HCT116 (cell line): Measurements from ENCODE around the gene ARTN. TPM values are rescaled to one million over a fixed set of nuclear protein-coding genes. Genes with fewer than 3 reads are reported as not detected.

Experiments used
- ATAC-seq: fragments of 200-7000 bp; cut with Tn5 transposase; 2 replicates; pipeline ENCODE4 v1.9.1; 2020; ENCODE audit warnings: mild to moderate bottlenecking, moderate library complexity
- BruUV-seq: library from RNA; stranded (reverse); fragments of 400-500 nt; replicated peaks from 2 replicates; lab custom pipeline; 2021; lab: Mats Ljungman, UMichigan
- CTCF ChIA-PET: fragments of 300-600 bp; sonication (Branson Sonifier 250); formaldehyde crosslinking; loops from one replicate; lab custom pipeline; 2021; ENCODE audit warnings: antibody characterized with exemption; lab: Charles Lee
- POLR2A ChIA-PET: fragments of 300-600, 350-600 bp; sonication (Branson Sonifier 250); formaldehyde crosslinking; loops from one replicate; lab custom pipeline; 2021; ENCODE audit warnings: antibody characterized with exemption; lab: Charles Lee
- RAD21 ChIA-PET, 2 experiments: fragments of 300-600 bp; sonication (Branson Sonifier 250); formaldehyde crosslinking; loops; one replicate each; lab custom pipeline; 2023; ENCODE audit warnings: low total read pairs in 2 of 2; ENCODE audit not compliant: uncharacterized antibody in 2 of 2, unreplicated experiment in 2 of 2, low non-redundant PET in 1 of 2; lab: Charles Lee
- DNase-seq: peaks from one replicate; pipeline ENCODE4 v3.0.0-alpha.2; 2010; ENCODE audit warnings: low read depth, low spot score
- H2AFZ ChIP-seq: fragments of 200-600 bp; shearing (Covaris generic), sonication (generic); 2 replicates; pipeline ENCODE4 v1.6.1; 2017; ENCODE audit warnings: low read depth, mixed run types, mixed read lengths, antibody characterized with exemption, low read length; ENCODE audit not compliant: poor library complexity, severe bottlenecking
- H3K27ac ChIP-seq: 2 replicates; pipeline ENCODE4 v1.5.1; 2012; ENCODE audit warnings: low read depth, low read length
- H3K27me3 ChIP-seq: fragments of 200-600 bp; sonication (generic); 2 replicates; pipeline ENCODE4 v1.6.1; 2016; ENCODE audit warnings: mixed run types, low read length, mixed read lengths; ENCODE audit not compliant: insufficient read depth
- H3K36me3 ChIP-seq, 2 experiments: fragments of 200-500 bp in 1 of 2; fragments of 200-600 bp in 1 of 2; sonication (Bioruptor generic) in 1 of 2; sonication (generic) in 1 of 2; 2 replicates each; pipeline versions ENCODE4 v1.5.1 to v1.6.1; 2014 to 2016; ENCODE audit warnings: low read length in 2 of 2, inconsistent platforms in 1 of 2, mixed read lengths in 1 of 2, mixed run types in 1 of 2; ENCODE audit not compliant: insufficient read depth in 2 of 2, control insufficient read depth in 1 of 2
- H3K4me1 ChIP-seq, 2 experiments: fragments of 200-600 bp in 1 of 2; sonication (generic) in 1 of 2; 2 replicates each; pipeline versions ENCODE4 v1.5.1 to v1.6.1; 2012 to 2017; ENCODE audit warnings: low read length in 2 of 2, inconsistent platforms in 1 of 2, mild to moderate bottlenecking in 1 of 2, mixed read lengths in 1 of 2, mixed run types in 1 of 2, moderate library complexity in 1 of 2; ENCODE audit not compliant: insufficient read depth in 2 of 2, control insufficient read depth in 1 of 2
- H3K4me2 ChIP-seq: fragments of 200-600 bp; sonication (generic); 2 replicates; pipeline ENCODE4 v1.6.1; 2017; ENCODE audit warnings: mixed run types, low read length, mixed read lengths
- H3K4me3 ChIP-seq, 2 experiments: fragments of 200-600 bp in 1 of 2; sonication (generic) in 1 of 2; replicated peaks in 1 of 2; 2 replicates each; pipeline ENCODE4 v1.5.1; 2011 to 2016; ENCODE audit warnings: low read length in 2 of 2, control low read depth in 1 of 2, low read depth in 1 of 2, mild to moderate bottlenecking in 1 of 2, mixed read lengths in 1 of 2, mixed run types in 1 of 2
- H3K79me2 ChIP-seq: fragments of 200-600 bp; sonication (generic); 2 replicates; pipeline ENCODE4 v1.6.1; 2017; ENCODE audit warnings: mild to moderate bottlenecking, mixed run types, low read length, moderate library complexity, mixed read lengths; ENCODE audit not compliant: insufficient read depth
- H3K9ac ChIP-seq: fragments of 200-600 bp; sonication (generic); 2 replicates; pipeline ENCODE4 v1.6.1; 2016; ENCODE audit warnings: low read length, mixed read lengths
- H3K9me2 ChIP-seq: fragments of 200-600 bp; sonication (generic), shearing (Covaris generic); 2 replicates; pipeline ENCODE4 v1.6.1; 2017; ENCODE audit warnings: mixed run types, mild to moderate bottlenecking, moderate library complexity; ENCODE audit not compliant: insufficient read depth
- H3K9me3 ChIP-seq, 2 experiments: fragments of 200-500 bp in 1 of 2; fragments of 200-600 bp in 1 of 2; sonication (Bioruptor generic) in 1 of 2; sonication (generic) in 1 of 2; 2 replicates each; pipeline ENCODE4 v1.6.1; 2014 to 2017; ENCODE audit warnings: low read length in 2 of 2, mixed read lengths in 2 of 2, inconsistent platforms in 1 of 2, low read depth in 1 of 2, mild to moderate bottlenecking in 1 of 2, mixed run types in 1 of 2, moderate library complexity in 1 of 2; ENCODE audit not compliant: control insufficient read depth in 1 of 2, insufficient read depth in 1 of 2
- H4K20me1 ChIP-seq: fragments of 200-600 bp; sonication (generic), shearing (Covaris generic); 2 replicates; pipeline ENCODE4 v1.6.1; 2017; ENCODE audit warnings: mixed run types, mild to moderate bottlenecking, moderate library complexity; ENCODE audit not compliant: insufficient read depth
- EGR1 ChIP-seq: IDR thresholded peaks from 2 replicates; pipeline ENCODE4 v1.6.1; 2012; ENCODE audit warnings: low read depth
- FOSL1 ChIP-seq: IDR thresholded peaks from 2 replicates; pipeline ENCODE4 v1.6.1; 2012; ENCODE audit warnings: low read depth
- JUND ChIP-seq: IDR thresholded peaks from 2 replicates; pipeline ENCODE4 v1.6.1; 2012
- POLR2AphosphoS5 ChIP-seq: IDR thresholded peaks from 2 replicates; pipeline ENCODE4 v1.6.1; 2011; ENCODE audit warnings: mild to moderate bottlenecking, low read depth, low read length, moderate library complexity
- SP1 ChIP-seq: IDR thresholded peaks from 2 replicates; pipeline ENCODE4 v1.6.1; 2012; ENCODE audit warnings: low read depth
- TCF7L2 ChIP-seq: IDR thresholded peaks from 2 replicates; pipeline ENCODE4 v1.7.0; 2011; ENCODE audit warnings: borderline replicate concordance, inconsistent platforms; ENCODE audit not compliant: insufficient read depth, insufficient read length; ENCODE audit errors: extremely low read depth
- intact Hi-C: fragments of 100-400 bp; cut with micrococcal nuclease; formaldehyde crosslinking; loops from 2 replicates; pipeline ENCODE4 v1.10.0; 2022
- total RNA-seq: library from RNA; stranded (reverse); gene quantifications from one replicate; pipeline ENCODE4 v1.2.1, GENCODE V29; 2021; ENCODE audit not compliant: unreplicated experiment
- TF ChIP-seq, protein P1 (sequence below): IDR thresholded peaks from 2 replicates; pipeline ENCODE4 v1.6.1; 2011; ENCODE audit warnings: mild to moderate bottlenecking, low read length, moderate library complexity; ENCODE audit not compliant: insufficient replicate concordance; ENCODE audit errors: extremely low read depth

The ARTN gene
- total RNA-seq, 1 experiment from 2014 or later = 36.4 TPM

DNA sequence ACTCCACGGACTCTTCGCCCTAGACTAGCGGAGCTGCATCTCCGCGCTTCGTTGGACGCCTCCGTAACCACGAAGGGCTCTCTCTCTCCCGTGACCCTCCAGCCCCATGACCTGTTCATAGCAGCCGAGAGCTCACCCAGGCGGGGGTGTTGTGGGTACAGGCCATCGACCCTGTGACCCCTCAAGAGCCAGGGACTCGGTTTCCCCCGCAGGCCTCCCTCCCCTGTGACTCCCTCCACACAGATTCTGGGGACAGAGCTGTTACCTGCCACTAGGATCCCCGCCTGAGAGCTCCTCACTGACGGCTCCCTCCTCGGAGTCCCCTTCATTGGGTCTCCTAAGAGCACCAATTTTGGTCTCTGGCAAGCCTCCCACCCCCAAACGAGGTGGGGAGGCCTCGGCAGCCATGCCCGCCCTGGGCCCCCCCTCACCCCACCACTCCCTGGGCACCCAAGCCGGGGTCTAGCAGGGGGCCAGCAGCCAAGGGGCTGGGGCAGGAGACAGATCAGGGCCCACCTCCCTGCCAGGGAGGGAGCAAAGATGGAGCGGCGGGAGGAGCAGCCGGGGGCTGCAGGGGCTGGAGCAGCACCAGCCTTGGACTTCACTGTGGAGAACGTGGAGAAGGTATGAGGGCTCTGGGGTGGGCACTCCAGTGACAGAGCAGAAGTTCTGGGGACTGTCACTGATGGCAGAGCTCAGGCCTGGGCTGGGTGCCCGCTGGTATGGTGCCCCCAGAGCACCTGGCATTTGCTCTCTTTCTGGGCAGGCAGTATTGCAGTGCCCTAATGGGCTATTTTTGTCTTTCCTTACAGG, 13.7 kb downstream of the ARTN start:
- ATAC-seq = no peak
- H3K4me1 ChIP-seq = peaks cover 10 to 23% of the 10 kb centered on the region in 2 experiments; a peak in 3 of 4 replicates
- TF ChIP-seq POLR2AphosphoS5 = no peak
- TF ChIP-seq, all 23 proteins: peak for 0
- Histone ChIP-seq H3K27me3 (no peaks in the 10 kb centered on the region), H4K20me1 (no peaks in the 10 kb centered on the region), H3K9me2 (no peaks in the 10 kb centered on the region), H3K4me2 (peak overlapping the region; percentile 96), H3K27ac (peak overlapping the region; percentile 88), H3K9ac (peak overlapping the region; percentile 76), H3K79me2 (peaks cover 11% of the 10 kb centered on the region), H3K4me3 (peak overlapping the region; percentile 77 to 97), H2AFZ (peak overlapping the region; percentile 56), H3K9me3 (no peaks in the 10 kb centered on the region), H3K36me3 (0 out of 4 replicates have a peak, but pooled peaks cover 0 to 3% of the 10 kb centered on the region in 2 experiments)
- RAD21 ChIA-PET = interaction anchor here in 1 of 2 experiments (2.0 kb wide), 1 partner anchor 184 kb away, joined by 10 read pairs; no protein-coding TSS in a partner anchor
- CTCF ChIA-PET = interaction anchor here (3.3 to 9.8 kb wide), 2 partner anchors 14 to 184 kb away, joined by 24 to 130 read pairs; partner anchors contain the start of gene ARTN
- intact Hi-C loops = no loop called here
- POLR2A ChIA-PET = interaction anchor here (0.7 to 1.4 kb wide), 3 partner anchors 13 to 138 kb away, joined by 3 to 9 read pairs (median 3); no protein-coding TSS in a partner anchor
- DNase-seq = no peak
- BruUV-seq = TSS peak; percentile 51

DNA sequence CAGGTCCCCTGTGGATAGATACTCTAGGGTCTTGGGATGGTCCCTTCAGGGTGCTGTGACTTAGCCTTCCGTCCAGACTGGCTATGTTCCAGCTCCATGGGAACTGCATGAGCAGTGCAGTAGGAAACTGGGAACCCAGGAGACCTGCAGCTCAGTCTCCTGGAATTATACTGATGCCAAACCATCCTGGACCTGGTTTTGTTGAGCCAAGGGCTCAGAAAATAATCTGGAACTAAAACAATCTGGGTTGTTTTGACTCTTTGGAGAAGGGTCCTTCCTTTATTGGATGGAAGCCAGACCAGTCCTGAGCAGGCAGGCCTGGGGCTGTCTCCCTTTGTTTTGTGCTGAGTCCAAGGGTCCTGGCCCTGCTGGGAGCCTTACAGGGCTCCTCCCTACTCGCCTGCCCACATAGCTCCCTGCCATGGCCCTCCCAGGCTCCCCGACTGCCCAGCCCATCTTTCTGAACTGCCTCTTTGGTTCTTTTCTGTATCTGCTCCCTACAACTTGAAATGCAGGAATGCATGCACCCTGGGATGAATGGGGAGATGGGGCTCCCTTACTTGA, 14.4 kb downstream of the ARTN start:
- no peaks in the 10 kb centered on the region for H3K27me3 ChIP-seq
- ChIA-PET CTCF (interaction anchor here (3.3 to 9.8 kb wide), 2 partner anchors 15 to 184 kb away, joined by 24 to 130 read pairs; partner anchors contain the start of gene ARTN), RAD21 (no interaction called here), POLR2A (interaction anchor here (1.3 kb wide), 1 partner anchor 17 kb away, joined by 3 read pairs; no protein-coding TSS in a partner anchor)
- intact Hi-C loops = no loop called here
- 0 out of 4 replicates have a peak, but pooled peaks cover 0 to 3% of the 10 kb centered on the region in 2 experiments for H3K36me3 ChIP-seq
- H3K9ac ChIP-seq = peak overlapping the region; percentile 76
- ATAC-seq = no peak
- H3K4me1 ChIP-seq = peaks cover 10 to 23% of the 10 kb centered on the region in 2 experiments; a peak in 3 of 4 replicates
- no peaks in the 10 kb centered on the region for H3K9me2 ChIP-seq
- no peak for DNase-seq
- TF ChIP-seq JUND (no peak), EGR1 (no peak), FOSL1 (no peak), SP1 (no peak), TCF7L2 (no peak)
- TF ChIP-seq, protein P1, sequence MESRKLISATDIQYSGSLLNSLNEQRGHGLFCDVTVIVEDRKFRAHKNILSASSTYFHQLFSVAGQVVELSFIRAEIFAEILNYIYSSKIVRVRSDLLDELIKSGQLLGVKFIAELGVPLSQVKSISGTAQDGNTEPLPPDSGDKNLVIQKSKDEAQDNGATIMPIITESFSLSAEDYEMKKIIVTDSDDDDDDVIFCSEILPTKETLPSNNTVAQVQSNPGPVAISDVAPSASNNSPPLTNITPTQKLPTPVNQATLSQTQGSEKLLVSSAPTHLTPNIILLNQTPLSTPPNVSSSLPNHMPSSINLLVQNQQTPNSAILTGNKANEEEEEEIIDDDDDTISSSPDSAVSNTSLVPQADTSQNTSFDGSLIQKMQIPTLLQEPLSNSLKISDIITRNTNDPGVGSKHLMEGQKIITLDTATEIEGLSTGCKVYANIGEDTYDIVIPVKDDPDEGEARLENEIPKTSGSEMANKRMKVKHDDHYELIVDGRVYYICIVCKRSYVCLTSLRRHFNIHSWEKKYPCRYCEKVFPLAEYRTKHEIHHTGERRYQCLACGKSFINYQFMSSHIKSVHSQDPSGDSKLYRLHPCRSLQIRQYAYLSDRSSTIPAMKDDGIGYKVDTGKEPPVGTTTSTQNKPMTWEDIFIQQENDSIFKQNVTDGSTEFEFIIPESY = no peak
- BruUV-seq = no TSS peak
- peak overlapping the region; percentile 88; the same call in 1 of the 2 replicates for H3K27ac ChIP-seq
- H3K79me2 ChIP-seq = peaks cover 11% of the 10 kb centered on the region
- H3K4me2 ChIP-seq = peak overlapping the region; percentile 96
- no peak overlapping the region for H2AFZ ChIP-seq
- H3K9me3 ChIP-seq = no peaks in the 10 kb centered on the region
- H4K20me1 ChIP-seq = no peaks in the 10 kb centered on the region
- peak overlapping the region; percentile 77 to 97 for H3K4me3 ChIP-seq
